ENCODE measurements around the gene GMDS. TPM values are rescaled to one million over a fixed set of nuclear protein-coding genes. Genes with fewer than 3 reads are reported as not detected.

GMDS gene
- total and polyA plus RNA-seq, 9 donors = 6.6 to 20.6 (median 11.0) TPM

DNA sequence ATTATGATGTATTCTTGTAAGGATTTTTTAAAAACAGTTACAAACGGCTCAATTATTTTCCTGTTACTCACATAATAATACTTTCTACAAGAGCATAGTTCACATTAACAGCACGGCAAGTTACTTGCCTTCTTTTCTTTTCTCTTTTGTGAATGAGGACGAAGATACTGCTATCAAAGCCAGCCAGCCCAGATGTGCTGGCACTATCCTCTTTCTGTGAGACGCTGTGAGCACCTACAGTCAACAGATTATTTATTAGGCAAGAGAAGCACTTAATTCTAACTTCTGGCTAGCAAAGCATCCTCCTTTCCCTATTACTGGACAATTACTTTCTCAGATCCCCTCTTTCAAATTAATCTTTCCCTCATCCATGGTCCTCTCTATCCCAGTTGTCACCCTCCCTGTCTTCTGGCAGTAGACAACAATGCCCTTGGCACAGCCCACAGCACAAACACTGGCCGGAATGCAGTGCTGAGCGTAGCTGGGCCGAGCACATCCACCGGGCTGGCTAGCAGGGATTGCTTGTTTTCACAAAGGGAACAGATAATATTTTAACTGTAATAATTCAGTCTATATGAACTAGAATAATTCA, 373.6 kb downstream of the GMDS start:
- no peaks in the 10 kb centered on the region for H3K36me3 ChIP-seq
- H3K27ac ChIP-seq = peak overlapping the region in 1 of 2 donors; percentile 36
- DNase-seq = peak in 4 of 5 donors; percentile 24 to 51 (median 40)
- intact Hi-C loops (cut with DNase I) = no loop called here
- H3K9me3 ChIP-seq = no peaks in the 10 kb centered on the region
- H3K4me3 ChIP-seq = no peak overlapping the region
- 12 to 17% (median 13%) methylated on average over 8 of the region's 8 CpGs for WGBS, 3 donors
- no peaks in the 10 kb centered on the region for H3K27me3 ChIP-seq
- no peak for TF ChIP-seq POLR2A (IDR thresholded peaks at IDR 0.05)
- TF ChIP-seq, protein P1, sequence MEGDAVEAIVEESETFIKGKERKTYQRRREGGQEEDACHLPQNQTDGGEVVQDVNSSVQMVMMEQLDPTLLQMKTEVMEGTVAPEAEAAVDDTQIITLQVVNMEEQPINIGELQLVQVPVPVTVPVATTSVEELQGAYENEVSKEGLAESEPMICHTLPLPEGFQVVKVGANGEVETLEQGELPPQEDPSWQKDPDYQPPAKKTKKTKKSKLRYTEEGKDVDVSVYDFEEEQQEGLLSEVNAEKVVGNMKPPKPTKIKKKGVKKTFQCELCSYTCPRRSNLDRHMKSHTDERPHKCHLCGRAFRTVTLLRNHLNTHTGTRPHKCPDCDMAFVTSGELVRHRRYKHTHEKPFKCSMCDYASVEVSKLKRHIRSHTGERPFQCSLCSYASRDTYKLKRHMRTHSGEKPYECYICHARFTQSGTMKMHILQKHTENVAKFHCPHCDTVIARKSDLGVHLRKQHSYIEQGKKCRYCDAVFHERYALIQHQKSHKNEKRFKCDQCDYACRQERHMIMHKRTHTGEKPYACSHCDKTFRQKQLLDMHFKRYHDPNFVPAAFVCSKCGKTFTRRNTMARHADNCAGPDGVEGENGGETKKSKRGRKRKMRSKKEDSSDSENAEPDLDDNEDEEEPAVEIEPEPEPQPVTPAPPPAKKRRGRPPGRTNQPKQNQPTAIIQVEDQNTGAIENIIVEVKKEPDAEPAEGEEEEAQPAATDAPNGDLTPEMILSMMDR (IDR thresholded peaks at IDR 0.05) = no peak
- no peak for TF ChIP-seq EP300 (IDR thresholded peaks at IDR 0.05)
- peaks cover 4% of the 10 kb centered on the region for H3K4me1 ChIP-seq (ENCODE audit: insufficient read depth)

DNA sequence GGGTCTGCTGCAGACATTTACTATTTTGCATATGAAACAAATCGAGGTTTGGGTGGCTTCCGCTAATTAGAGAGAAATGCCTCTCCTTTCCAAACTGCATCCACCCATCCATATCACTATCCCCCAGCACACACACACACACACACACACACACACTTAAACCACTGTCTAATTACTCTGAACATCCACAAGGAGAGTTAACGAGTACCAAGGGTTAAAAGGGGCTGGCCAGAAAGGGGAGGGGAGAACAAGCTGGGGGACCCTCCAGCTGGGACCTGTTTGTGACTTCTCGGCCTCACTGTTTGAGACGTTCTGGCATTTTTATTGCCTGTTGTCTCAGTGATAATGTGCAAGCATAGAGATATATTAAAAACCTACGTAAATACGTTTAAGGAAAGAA, 374.5 kb downstream of the GMDS start:
- no peaks in the 10 kb centered on the region for H3K36me3 ChIP-seq
- WGBS, 3 donors = 53 to 72% (median 72%) methylated on average over 7 of the region's 7 CpGs
- H3K4me1 ChIP-seq (ENCODE audit: insufficient read depth) = peaks cover 4% of the 10 kb centered on the region
- no peak overlapping the region for H3K27ac ChIP-seq
- DNase-seq = no peak
- intact Hi-C loops (cut with DNase I) = no loop called here
- H3K27me3 ChIP-seq = no peaks in the 10 kb centered on the region
- TF ChIP-seq, protein P1 (IDR thresholded peaks at IDR 0.05) = no peak
- TF ChIP-seq EP300 (IDR thresholded peaks at IDR 0.05) (no peak), POLR2A (IDR thresholded peaks at IDR 0.05) (no peak)
- no peaks in the 10 kb centered on the region for H3K9me3 ChIP-seq
- no peak overlapping the region for H3K4me3 ChIP-seq

DNA sequence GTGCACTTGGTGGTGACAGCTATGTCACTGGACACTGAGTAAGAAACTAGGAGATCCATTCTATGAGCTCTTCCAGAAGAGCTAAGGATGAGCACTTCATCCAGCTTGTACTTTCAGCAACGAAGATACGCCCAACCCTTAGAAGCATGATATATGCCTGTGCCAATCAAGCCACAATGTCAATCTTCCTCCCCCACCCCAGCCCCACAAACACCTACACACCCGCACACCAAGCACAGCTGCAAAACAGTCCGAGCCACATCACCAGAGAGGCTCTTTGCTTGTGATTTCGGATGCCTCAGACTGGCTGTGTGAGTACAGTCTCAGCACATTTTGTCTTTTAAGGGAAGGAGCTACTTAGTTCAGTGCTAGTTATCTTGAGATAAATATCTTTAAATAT, 375.2 kb downstream of the GMDS start:
- intact Hi-C loops (cut with DNase I) = no loop called here
- TF ChIP-seq EP300 (IDR thresholded peaks at IDR 0.05) (no peak), POLR2A (IDR thresholded peaks at IDR 0.05) (no peak)
- TF ChIP-seq, protein P1 (IDR thresholded peaks at IDR 0.05) = no peak
- peaks cover 4% of the 10 kb centered on the region for H3K4me1 ChIP-seq (ENCODE audit: insufficient read depth)
- no peak overlapping the region for H3K4me3 ChIP-seq
- H3K36me3 ChIP-seq = no peaks in the 10 kb centered on the region
- H3K27me3 ChIP-seq = no peaks in the 10 kb centered on the region
- no peak overlapping the region for H3K27ac ChIP-seq
- no peak for DNase-seq
- WGBS, 3 donors = 87 to 96% (median 90%) methylated on average over 5 of the region's 5 CpGs
- H3K9me3 ChIP-seq = no peaks in the 10 kb centered on the region

DNA sequence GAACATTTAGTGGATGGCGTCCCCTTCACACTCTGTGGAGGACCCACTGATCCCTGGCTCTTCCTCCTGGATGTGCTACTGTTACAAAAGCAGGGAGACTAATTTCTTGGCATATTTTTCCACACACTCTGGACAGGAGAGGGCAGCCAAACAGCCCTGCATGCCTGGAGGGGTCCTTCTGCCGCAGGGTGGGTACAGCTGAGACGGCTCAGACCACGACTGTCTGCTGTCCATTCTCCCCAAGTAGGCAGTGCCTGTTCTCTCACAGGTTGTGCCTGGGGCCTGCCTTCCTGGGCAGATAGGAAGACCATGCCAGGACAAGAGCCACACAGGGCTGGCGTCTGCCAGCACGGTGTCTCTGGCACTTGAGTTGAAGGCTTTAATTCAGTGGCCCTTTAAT, 375.6 kb downstream of the GMDS start:
- Histone ChIP-seq H3K4me3 (no peak overlapping the region), H3K36me3 (no peaks in the 10 kb centered on the region), H3K27me3 (no peaks in the 10 kb centered on the region), H3K9me3 (no peaks in the 10 kb centered on the region), H3K4me1 (ENCODE audit: insufficient read depth) (peaks cover 4% of the 10 kb centered on the region), H3K27ac (no peak overlapping the region)
- TF ChIP-seq POLR2A (IDR thresholded peaks at IDR 0.05) (no peak), EP300 (IDR thresholded peaks at IDR 0.05) (no peak)
- TF ChIP-seq, protein P1 (IDR thresholded peaks at IDR 0.05) = no peak
- no peak for DNase-seq
- intact Hi-C loops (cut with DNase I) = no loop called here
- WGBS, 3 donors = 90 to 92% (median 90%) methylated on average over 6 of the region's 6 CpGs

Measured in ovary (tissue), 9 donors.